Hindlimb muscle (tissue), 1 donor: Measurements from ENCODE around the gene CAPN5. TPM values are rescaled to one million over a fixed set of nuclear protein-coding genes. Genes with fewer than 3 reads are reported as not detected.
"Not testable (repeated sequence)": the region's sequence is repeated elsewhere in the genome, so short reads cannot be mapped to it uniquely, and the experiment has no call there.

ENCODE experiments used
- DNase-seq: peaks from one replicate; pipeline ENCODE4 v3.0.0-alpha.2; 2013
- polyA plus RNA-seq: library from polyadenylated mRNA; unstranded; fragments of 120-200 nt; gene quantifications from one replicate; pipeline ENCODE4 v1.2.1, GENCODE V29; 2013; ENCODE audit not compliant: insufficient read length

CAPN5 gene
- polyA plus RNA-seq, 1 donor: 10.6 TPM

- no peak for DNase-seq
Measured at GRCh38 chr11:77084581-77085191, 17.9 kb downstream of the CAPN5 start.

GRCh38 chr11:77085652-77086051, 18.9 kb downstream of the CAPN5 start:
- DNase-seq: no peak

- DNase-seq: no peak
Measured at GRCh38 chr11:77086521-77087472, 20.0 kb downstream of the CAPN5 start.

- DNase-seq: no peak
Measured at GRCh38 chr11:77087723-77088225, 21.0 kb downstream of the CAPN5 start.

- DNase-seq: no peak
Measured at GRCh38 chr11:77088236-77089003, 21.6 kb downstream of the CAPN5 start.

- DNase-seq: no peak
Measured at GRCh38 chr11:77089004-77089545, 22.3 kb downstream of the CAPN5 start.

- DNase-seq: no peak
Measured at GRCh38 chr11:77090046-77090372, 23.2 kb downstream of the CAPN5 start.

GRCh38 chr11:77090373-77091111, 23.8 kb downstream of the CAPN5 start:
- no peak for DNase-seq

GRCh38 chr11:77091146-77091940, 24.6 kb downstream of the CAPN5 start:
- DNase-seq: peak; percentile 61

GRCh38 chr11:77092382-77092781, 25.6 kb downstream of the CAPN5 start:
- no peak for DNase-seq

GRCh38 chr11:77093056-77093891, 26.5 kb downstream of the CAPN5 start:
- DNase-seq: no peak

GRCh38 chr11:77093987-77094840, 27.4 kb downstream of the CAPN5 start:
- no peak for DNase-seq

GRCh38 chr11:77094841-77095365, 28.1 kb downstream of the CAPN5 start:
- DNase-seq: no peak

GRCh38 chr11:77095551-77096490, 29.1 kb downstream of the CAPN5 start:
- no peak for DNase-seq

GRCh38 chr11:77096591-77097019, 29.8 kb downstream of the CAPN5 start:
- DNase-seq: no peak

- not testable (repeated sequence) for DNase-seq
Measured at GRCh38 chr11:77097180-77097579, 30.4 kb downstream of the CAPN5 start.

GRCh38 chr11:77100166-77101042, 33.6 kb downstream of the CAPN5 start:
- no peak for DNase-seq
